Activated T-helper 1 cell treated with anti-CD3 and anti-CD28 coated beads, Interleukin-12 subunit alpha, Interleukin-12 subunit beta, Interleukin-2, Interleukin-4 antibody, amounts not matched to agents 30 ng/mL and 10 ng/mL and 1 ng/mL, durations not matched to agents 14 hours and 24 hours and 36 hours (primary cell): ENCODE measurements around the gene IFIT2. TPM values are rescaled to one million over a fixed set of nuclear protein-coding genes. Genes with fewer than 3 reads are reported as not detected.
"Not testable (repeated sequence)": the region's sequence is repeated elsewhere in the genome, so short reads cannot be mapped to it uniquely, and the experiment has no call there.

ENCODE experiments used
- DNase-seq: peaks from one replicate; pipeline ENCODE4 v3.0.0; 2021; ENCODE audit warnings: low spot score
- H3K27ac Mint-ChIP-seq: one replicate; pipeline ENCODE4 v1.8.0; 2021; ENCODE audit warnings: mild to moderate bottlenecking, mixed read lengths
- H3K27me3 Mint-ChIP-seq: one replicate; pipeline ENCODE4 v1.8.0; 2022; ENCODE audit warnings: mild to moderate bottlenecking, moderate library complexity, mixed read lengths; ENCODE audit not compliant: insufficient read depth
- H3K36me3 Mint-ChIP-seq: one replicate; pipeline ENCODE4 v1.8.0; 2021; ENCODE audit warnings: low read depth, mixed read lengths
- H3K4me1 Mint-ChIP-seq: one replicate; pipeline ENCODE4 v1.8.0; 2021; ENCODE audit warnings: low read depth, mixed read lengths
- H3K4me3 Mint-ChIP-seq: one replicate; pipeline ENCODE4 v1.8.0; 2021; ENCODE audit warnings: mild to moderate bottlenecking, moderate library complexity, mixed read lengths
- H3K9me3 Mint-ChIP-seq: one replicate; pipeline ENCODE4 v1.8.0; 2021; ENCODE audit warnings: mixed read lengths
- intact Hi-C: fragments of 100-400 bp; cut with micrococcal nuclease; formaldehyde crosslinking; loops from one replicate; pipeline ENCODE4 v1.15.1; 2024
- total RNA-seq: library from RNA; stranded (reverse); gene quantifications from 2 replicates; pipeline ENCODE4 v1.2.3, GENCODE V29; 2022

Gene IFIT2
- total RNA-seq, 1 donor from 2014 or later = 0.34 TPM

GRCh38 chr10:89341649-89342048 lies 39.8 kb downstream of the IFIT2 start:
- Mint-ChIP-seq H3K27me3 (peaks cover 59% of the 10 kb centered on the region), H3K27ac (no peak overlapping the region), H3K9me3 (no peaks in the 10 kb centered on the region), H3K4me1 (peaks cover 17% of the 10 kb centered on the region), H3K36me3 (peaks cover 37% of the 10 kb centered on the region), H3K4me3 (no peak overlapping the region)
- DNase-seq = no peak
- intact Hi-C loops = no loop called here

- DNase-seq = no peak
- H3K27me3 Mint-ChIP-seq = peaks cover 60% of the 10 kb centered on the region
- H3K4me3 Mint-ChIP-seq = no peak overlapping the region
- no peaks in the 10 kb centered on the region for H3K9me3 Mint-ChIP-seq
- intact Hi-C loops = no loop called here
- peaks cover 10% of the 10 kb centered on the region for H3K4me1 Mint-ChIP-seq
- H3K36me3 Mint-ChIP-seq = peaks cover 33% of the 10 kb centered on the region
- no peak overlapping the region for H3K27ac Mint-ChIP-seq
These were observed 40.5 kb downstream of the IFIT2 start for GRCh38 chr10:89342206-89342958.

GRCh38 chr10:89343089-89343767 lies 41.4 kb downstream of the IFIT2 start:
- Mint-ChIP-seq H3K9me3 (no peaks in the 10 kb centered on the region), H3K27me3 (peaks cover 58% of the 10 kb centered on the region), H3K4me3 (no peak overlapping the region), H3K27ac (no peak overlapping the region), H3K4me1 (peaks cover 4% of the 10 kb centered on the region), H3K36me3 (peaks cover 33% of the 10 kb centered on the region)
- intact Hi-C loops = no loop called here
- no peak for DNase-seq

GRCh38 chr10:89344156-89344555 lies 42.3 kb downstream of the IFIT2 start:
- intact Hi-C loops = no loop called here
- H3K4me3 Mint-ChIP-seq = no peak overlapping the region
- no peak overlapping the region for H3K27ac Mint-ChIP-seq
- no peaks in the 10 kb centered on the region for H3K9me3 Mint-ChIP-seq
- H3K4me1 Mint-ChIP-seq = peaks cover 4% of the 10 kb centered on the region
- no peak for DNase-seq
- H3K36me3 Mint-ChIP-seq = peaks cover 24% of the 10 kb centered on the region
- peaks cover 58% of the 10 kb centered on the region for H3K27me3 Mint-ChIP-seq

- peaks cover 10% of the 10 kb centered on the region for H3K4me1 Mint-ChIP-seq
- H3K27me3 Mint-ChIP-seq = peaks cover 65% of the 10 kb centered on the region
- no peak for DNase-seq
- no peak overlapping the region for H3K4me3 Mint-ChIP-seq
- no peak overlapping the region for H3K27ac Mint-ChIP-seq
- intact Hi-C loops = no loop called here
- H3K36me3 Mint-ChIP-seq = peaks cover 15% of the 10 kb centered on the region
- H3K9me3 Mint-ChIP-seq = no peaks in the 10 kb centered on the region
These were observed 43.6 kb downstream of the IFIT2 start for GRCh38 chr10:89345367-89346000.

- Mint-ChIP-seq H3K9me3 (no peaks in the 10 kb centered on the region), H3K4me3 (no peak overlapping the region), H3K36me3 (peaks cover 12% of the 10 kb centered on the region), H3K27ac (no peak overlapping the region), H3K4me1 (peaks cover 22% of the 10 kb centered on the region), H3K27me3 (peaks cover 66% of the 10 kb centered on the region)
- no peak for DNase-seq
- intact Hi-C loops = no loop called here
These were observed 44.8 kb downstream of the IFIT2 start for GRCh38 chr10:89346405-89347254.

GRCh38 chr10:89347701-89348457 lies 46.0 kb downstream of the IFIT2 start:
- intact Hi-C loops = no loop called here
- Mint-ChIP-seq H3K9me3 (no peaks in the 10 kb centered on the region), H3K36me3 (peaks cover 7% of the 10 kb centered on the region), H3K27me3 (peaks cover 61% of the 10 kb centered on the region), H3K27ac (no peak overlapping the region), H3K4me3 (no peak overlapping the region), H3K4me1 (peaks cover 31% of the 10 kb centered on the region)
- DNase-seq = no peak

- Mint-ChIP-seq H3K36me3 (peaks cover under 1% of the 10 kb centered on the region), H3K4me3 (no peak overlapping the region), H3K27me3 (peaks cover 64% of the 10 kb centered on the region), H3K27ac (no peak overlapping the region), H3K9me3 (no peaks in the 10 kb centered on the region), H3K4me1 (peaks cover 31% of the 10 kb centered on the region)
- no peak for DNase-seq
- intact Hi-C loops = no loop called here
These were observed 46.6 kb downstream of the IFIT2 start for GRCh38 chr10:89348481-89348880.

GRCh38 chr10:89348975-89349374 lies 47.1 kb downstream of the IFIT2 start:
- no peak for DNase-seq
- peaks cover 31% of the 10 kb centered on the region for H3K4me1 Mint-ChIP-seq
- intact Hi-C loops = no loop called here
- no peaks in the 10 kb centered on the region for H3K36me3 Mint-ChIP-seq
- peaks cover 64% of the 10 kb centered on the region for H3K27me3 Mint-ChIP-seq
- H3K4me3 Mint-ChIP-seq = no peak overlapping the region
- H3K27ac Mint-ChIP-seq = no peak overlapping the region
- H3K9me3 Mint-ChIP-seq = peaks cover under 1% of the 10 kb centered on the region

- peaks cover 31% of the 10 kb centered on the region for H3K4me1 Mint-ChIP-seq
- H3K9me3 Mint-ChIP-seq, DNase-seq, H3K36me3 Mint-ChIP-seq, H3K27ac Mint-ChIP-seq: not testable (repeated sequence)
- H3K4me3 Mint-ChIP-seq = peak overlapping the region; percentile 6
- H3K27me3 Mint-ChIP-seq = peaks cover 58% of the 10 kb centered on the region
- intact Hi-C loops = loop anchor here (1.0 kb wide), 1 partner anchor 42 kb away; the partner anchor contains the start of gene IFIT1
These were observed 48.9 kb downstream of the IFIT2 start for GRCh38 chr10:89350631-89351315.

- peaks cover 53% of the 10 kb centered on the region for H3K27me3 Mint-ChIP-seq
- DNase-seq = no peak
- no peak overlapping the region for H3K4me3 Mint-ChIP-seq
- intact Hi-C loops = loop anchor here (1.0 kb wide), 1 partner anchor 41 kb away; the partner anchor contains the start of gene IFIT1
- peaks cover 30% of the 10 kb centered on the region for H3K4me1 Mint-ChIP-seq
- H3K9me3 Mint-ChIP-seq = peaks cover 3% of the 10 kb centered on the region
- no peak overlapping the region for H3K27ac Mint-ChIP-seq
- H3K36me3 Mint-ChIP-seq = no peaks in the 10 kb centered on the region
These were observed 49.5 kb downstream of the IFIT2 start for GRCh38 chr10:89351412-89351779.
